Duodenal mucosa (tissue), 2 donors: ENCODE measurements around the gene VAV1.

Source experiments
- H3K27ac ChIP-seq: one replicate; pipeline ENCODE4 v1.7.0; 2013; ENCODE audit warnings: low read depth, low read length
- H3K27me3 ChIP-seq, 2 donors: one replicate each; pipeline ENCODE4 v1.7.0; 2013; ENCODE audit warnings: low read length in 2 of 2, control low read depth in 1 of 2; ENCODE audit not compliant: insufficient read depth in 2 of 2, control insufficient read depth in 1 of 2
- H3K36me3 ChIP-seq, 2 donors: one replicate each; pipeline ENCODE4 v1.7.0; 2013; ENCODE audit warnings: low read length in 2 of 2, control low read depth in 1 of 2; ENCODE audit not compliant: insufficient read depth in 2 of 2, control insufficient read depth in 1 of 2
- H3K4me1 ChIP-seq, 2 donors: one replicate each; pipeline ENCODE4 v1.7.0; 2013; ENCODE audit warnings: low read length in 2 of 2, control low read depth in 1 of 2; ENCODE audit not compliant: insufficient read depth in 2 of 2, control insufficient read depth in 1 of 2
- H3K4me3 ChIP-seq, 2 donors: one replicate each; pipeline ENCODE4 v1.7.0; 2013; ENCODE audit warnings: low read length in 2 of 2, low read depth in 1 of 2
- H3K9ac ChIP-seq, 2 donors: one replicate each; pipeline ENCODE4 v1.7.0; 2013; ENCODE audit warnings: low read length in 2 of 2, low read depth in 1 of 2
- H3K9me3 ChIP-seq, 2 donors: one replicate each; pipeline ENCODE4 v1.7.0; 2013; ENCODE audit warnings: low read length in 2 of 2, control low read depth in 1 of 2; ENCODE audit not compliant: control insufficient read depth in 1 of 2

The VAV1 gene

DNA sequence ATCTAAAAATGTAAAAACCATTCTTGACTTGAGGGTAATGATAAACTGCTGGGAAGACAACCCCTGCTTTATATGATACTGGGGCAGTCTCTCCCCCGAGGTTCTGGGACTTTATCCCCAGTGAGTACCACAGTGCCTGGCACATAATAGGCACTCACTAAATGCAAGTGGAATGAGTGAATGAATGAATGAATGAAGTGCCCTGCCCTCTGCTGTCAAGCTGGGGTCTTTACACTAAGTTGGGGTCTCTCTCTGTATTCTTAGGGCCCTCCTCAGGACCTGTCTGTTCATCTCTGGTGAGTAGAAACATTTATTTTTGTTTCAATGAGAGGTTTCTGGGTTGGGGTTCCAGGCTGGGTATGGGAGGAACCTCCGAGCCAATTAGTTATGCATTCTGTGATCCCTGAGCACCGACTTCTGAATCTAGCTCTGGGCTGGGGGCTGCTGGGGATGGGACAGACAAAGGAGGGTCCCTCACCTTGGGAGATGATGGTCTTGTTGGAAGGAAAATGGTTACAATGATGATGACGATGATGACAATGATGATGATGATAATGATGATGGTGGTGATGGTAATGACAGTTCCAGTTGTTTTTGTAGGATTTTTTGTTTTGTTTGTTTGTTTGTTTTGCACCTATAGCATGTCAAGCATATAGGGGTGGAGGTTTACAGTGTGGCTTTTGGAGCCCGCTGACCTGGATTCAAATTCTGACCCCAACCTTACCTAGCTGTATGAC is 70.5 kb downstream of the VAV1 start:
- Histone ChIP-seq H3K27ac (no peak overlapping the region), H3K9me3 (no peaks in the 10 kb centered on the region), H3K9ac (no peak overlapping the region), H3K4me3 (no peak overlapping the region), H3K36me3 (no peaks in the 10 kb centered on the region), H3K4me1 (no peaks in the 10 kb centered on the region), H3K27me3 (no peaks in the 10 kb centered on the region)

GRCh38 chr19:6847828-6848200 is 75.3 kb downstream of the VAV1 start:
- H3K36me3 ChIP-seq = no peaks in the 10 kb centered on the region
- H3K4me3 ChIP-seq = no peak overlapping the region
- H3K4me1 ChIP-seq = no peaks in the 10 kb centered on the region
- no peak overlapping the region for H3K27ac ChIP-seq
- H3K9me3 ChIP-seq = no peaks in the 10 kb centered on the region
- H3K27me3 ChIP-seq = no peaks in the 10 kb centered on the region
- no peak overlapping the region for H3K9ac ChIP-seq

GRCh38 chr19:6848986-6849385 is 76.5 kb downstream of the VAV1 start:
- Histone ChIP-seq H3K27ac (no peak overlapping the region), H3K9ac (no peak overlapping the region), H3K36me3 (no peaks in the 10 kb centered on the region), H3K27me3 (no peaks in the 10 kb centered on the region), H3K4me3 (no peak overlapping the region), H3K4me1 (no peaks in the 10 kb centered on the region), H3K9me3 (no peaks in the 10 kb centered on the region)

GRCh38 chr19:6849876-6850275 is 77.4 kb downstream of the VAV1 start:
- Histone ChIP-seq H3K27ac (no peak overlapping the region), H3K4me3 (no peak overlapping the region), H3K9me3 (no peaks in the 10 kb centered on the region), H3K9ac (no peak overlapping the region), H3K27me3 (no peaks in the 10 kb centered on the region), H3K4me1 (no peaks in the 10 kb centered on the region), H3K36me3 (no peaks in the 10 kb centered on the region)

- Histone ChIP-seq H3K4me3 (no peak overlapping the region), H3K4me1 (no peaks in the 10 kb centered on the region), H3K9ac (no peak overlapping the region), H3K9me3 (no peaks in the 10 kb centered on the region), H3K27me3 (no peaks in the 10 kb centered on the region), H3K27ac (no peak overlapping the region), H3K36me3 (peaks cover 0 to 4% of the 10 kb centered on the region in 2 donors)
These were observed 78.9 kb downstream of the VAV1 start for GRCh38 chr19:6851359-6851758.

- H3K27ac ChIP-seq = no peak overlapping the region
- H3K9ac ChIP-seq = no peak overlapping the region
- H3K36me3 ChIP-seq = peaks cover 0 to 4% of the 10 kb centered on the region in 2 donors
- H3K4me3 ChIP-seq = no peak overlapping the region
- H3K9me3 ChIP-seq = no peaks in the 10 kb centered on the region
- H3K27me3 ChIP-seq = no peaks in the 10 kb centered on the region
- H3K4me1 ChIP-seq = no peaks in the 10 kb centered on the region
These were observed 79.5 kb downstream of the VAV1 start for GRCh38 chr19:6852001-6852400.

GRCh38 chr19:6853868-6854267 is 81.4 kb downstream of the VAV1 start:
- Histone ChIP-seq H3K4me3 (no peak overlapping the region), H3K27ac (no peak overlapping the region), H3K36me3 (peaks cover 0 to 4% of the 10 kb centered on the region in 2 donors)

DNA sequence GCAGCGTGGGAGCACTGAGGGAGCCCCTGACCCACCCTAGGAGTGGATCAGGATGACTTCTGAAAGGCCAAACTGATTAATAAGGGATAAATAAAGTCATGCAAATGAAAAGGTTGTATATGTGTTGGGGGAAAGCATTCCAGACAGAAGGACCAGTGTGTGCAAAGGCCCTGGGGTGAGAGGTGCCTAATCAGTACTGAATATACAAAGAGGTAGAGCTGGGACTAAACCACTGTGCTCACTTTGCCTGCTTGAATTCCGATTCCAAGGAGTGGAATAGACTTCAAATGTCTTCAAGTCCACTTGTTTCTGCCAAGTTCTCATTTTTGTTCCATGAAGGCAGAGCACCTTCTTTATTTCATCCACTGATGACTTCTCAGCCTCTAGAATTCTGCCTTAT is 82.2 kb downstream of the VAV1 start:
- no peaks in the 10 kb centered on the region for H3K9me3 ChIP-seq
- no peaks in the 10 kb centered on the region for H3K4me1 ChIP-seq
- no peak overlapping the region for H3K27ac ChIP-seq
- no peak overlapping the region for H3K4me3 ChIP-seq
- H3K9ac ChIP-seq = no peak overlapping the region
- peaks cover 0 to 4% of the 10 kb centered on the region in 2 donors for H3K36me3 ChIP-seq
- no peaks in the 10 kb centered on the region for H3K27me3 ChIP-seq

More at GRCh38 chr19:6853868-6854267, 81.4 kb downstream of the VAV1 start:
- Histone ChIP-seq H3K4me1 (no peaks in the 10 kb centered on the region), H3K9ac (no peak overlapping the region), H3K9me3 (no peaks in the 10 kb centered on the region), H3K27me3 (no peaks in the 10 kb centered on the region)

- Histone ChIP-seq H3K4me1 (no peaks in the 10 kb centered on the region), H3K36me3 (peaks cover 0 to 4% of the 10 kb centered on the region in 2 donors), H3K9me3 (no peaks in the 10 kb centered on the region), H3K9ac (no peak overlapping the region), H3K27me3 (no peaks in the 10 kb centered on the region), H3K4me3 (no peak overlapping the region), H3K27ac (no peak overlapping the region)
These were observed 84.4 kb downstream of the VAV1 start for GRCh38 chr19:6856749-6857372.

GRCh38 chr19:6861683-6862286 is 89.3 kb downstream of the VAV1 start:
- no peak overlapping the region for H3K27ac ChIP-seq

More at GRCh38 chr19:6861683-6862286, 89.3 kb downstream of the VAV1 start:
- Histone ChIP-seq H3K4me1 (peaks cover 0 to 5% of the 10 kb centered on the region in 2 donors), H3K4me3 (no peak overlapping the region), H3K36me3 (no peaks in the 10 kb centered on the region), H3K27me3 (peaks cover 0 to 3% of the 10 kb centered on the region in 2 donors), H3K9me3 (no peaks in the 10 kb centered on the region), H3K9ac (no peak overlapping the region)
